HG03432 (cell line): Measurements from ENCODE around the gene KIAA2012.
"Not testable (repeated sequence)": the region's sequence is repeated elsewhere in the genome, so short reads cannot be mapped to it uniquely, and the experiment has no call there.

Source experiments
- ATAC-seq: cut with Tn5 transposase; IDR thresholded peaks from one replicate; pipeline ENCODE4 v1.9.1; 2021; ENCODE audit warnings: mild to moderate bottlenecking, moderate library complexity; ENCODE audit not compliant: unreplicated experiment

The KIAA2012 gene

GRCh38 chr2:202186641-202187202, 113.7 kb downstream of the KIAA2012 start:
- no peak for ATAC-seq

- ATAC-seq, result no peak
Observed at GRCh38 chr2:202187570-202187969, 114.5 kb downstream of the KIAA2012 start.

- no peak for ATAC-seq
Observed at GRCh38 chr2:202193305-202193704, 120.2 kb downstream of the KIAA2012 start.

GRCh38 chr2:202193881-202194353, 120.9 kb downstream of the KIAA2012 start:
- ATAC-seq, result no peak

- ATAC-seq, result no peak
Observed at GRCh38 chr2:202194418-202194817, 121.4 kb downstream of the KIAA2012 start.

- no peak for ATAC-seq
Observed at GRCh38 chr2:202196727-202197126, 123.7 kb downstream of the KIAA2012 start.

- ATAC-seq, result no peak
Observed at GRCh38 chr2:202201220-202202160, 128.4 kb downstream of the KIAA2012 start.

GRCh38 chr2:202203348-202203747, 130.3 kb downstream of the KIAA2012 start:
- no peak for ATAC-seq

GRCh38 chr2:202204855-202205254, 131.8 kb downstream of the KIAA2012 start:
- ATAC-seq, result no peak

GRCh38 chr2:202208526-202208925, 135.5 kb downstream of the KIAA2012 start:
- ATAC-seq, result no peak

GRCh38 chr2:202215179-202215578, 142.1 kb downstream of the KIAA2012 start:
- no peak for ATAC-seq

GRCh38 chr2:202221873-202222272, 148.8 kb downstream of the KIAA2012 start:
- no peak for ATAC-seq

- peak; percentile 42 for ATAC-seq
Observed at GRCh38 chr2:202237787-202238233, 164.8 kb downstream of the KIAA2012 start.

GRCh38 chr2:202238234-202239197, 165.5 kb downstream of the KIAA2012 start, which contains the start of gene SUMO1:
Gene SUMO1 (minus strand): TSS chr2:202238597. CDS start chr2:202238451, 146 bp downstream.
- peak; percentile 97 for ATAC-seq

GRCh38 chr2:202247710-202248109, 174.7 kb downstream of the KIAA2012 start:
- ATAC-seq, result not testable (repeated sequence)

GRCh38 chr2:202249521-202250253, 176.6 kb downstream of the KIAA2012 start:
- no peak for ATAC-seq

GRCh38 chr2:202251494-202251893, 178.4 kb downstream of the KIAA2012 start:
- ATAC-seq, result no peak
